ENCODE data around the gene UTP20.

DNA sequence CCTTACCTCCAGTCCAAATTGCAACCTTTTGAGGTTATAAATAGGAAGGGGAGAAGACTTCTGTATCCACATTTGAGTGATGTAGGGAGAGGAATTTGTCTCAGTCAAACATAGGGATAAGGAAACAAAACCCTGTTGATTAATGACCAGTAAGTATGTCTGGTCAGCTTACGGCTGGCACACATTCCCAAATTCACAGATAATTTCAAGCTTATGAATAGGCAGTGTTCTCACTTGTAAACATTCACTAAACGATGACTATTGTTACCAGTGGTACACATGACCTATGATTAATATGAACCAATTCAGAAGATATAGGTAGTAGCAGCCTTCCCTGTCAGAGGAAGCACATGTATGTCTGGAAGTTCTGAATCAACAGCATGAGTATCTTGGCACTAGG lies 36.8 kb upstream of the UTP20 start:
- TF ChIP-seq EZH2 (IDR thresholded peaks at IDR 0.05; ENCODE audit: insufficient read depth, poor library complexity, severe bottlenecking) (no peak), EZH2phosphoT487 (IDR thresholded peaks at IDR 0.05; ENCODE audit: insufficient read depth, low read depth) (no peak)

Data from GM23248 (cell line).